ENCODE results near the gene RASSF1.

DNA sequence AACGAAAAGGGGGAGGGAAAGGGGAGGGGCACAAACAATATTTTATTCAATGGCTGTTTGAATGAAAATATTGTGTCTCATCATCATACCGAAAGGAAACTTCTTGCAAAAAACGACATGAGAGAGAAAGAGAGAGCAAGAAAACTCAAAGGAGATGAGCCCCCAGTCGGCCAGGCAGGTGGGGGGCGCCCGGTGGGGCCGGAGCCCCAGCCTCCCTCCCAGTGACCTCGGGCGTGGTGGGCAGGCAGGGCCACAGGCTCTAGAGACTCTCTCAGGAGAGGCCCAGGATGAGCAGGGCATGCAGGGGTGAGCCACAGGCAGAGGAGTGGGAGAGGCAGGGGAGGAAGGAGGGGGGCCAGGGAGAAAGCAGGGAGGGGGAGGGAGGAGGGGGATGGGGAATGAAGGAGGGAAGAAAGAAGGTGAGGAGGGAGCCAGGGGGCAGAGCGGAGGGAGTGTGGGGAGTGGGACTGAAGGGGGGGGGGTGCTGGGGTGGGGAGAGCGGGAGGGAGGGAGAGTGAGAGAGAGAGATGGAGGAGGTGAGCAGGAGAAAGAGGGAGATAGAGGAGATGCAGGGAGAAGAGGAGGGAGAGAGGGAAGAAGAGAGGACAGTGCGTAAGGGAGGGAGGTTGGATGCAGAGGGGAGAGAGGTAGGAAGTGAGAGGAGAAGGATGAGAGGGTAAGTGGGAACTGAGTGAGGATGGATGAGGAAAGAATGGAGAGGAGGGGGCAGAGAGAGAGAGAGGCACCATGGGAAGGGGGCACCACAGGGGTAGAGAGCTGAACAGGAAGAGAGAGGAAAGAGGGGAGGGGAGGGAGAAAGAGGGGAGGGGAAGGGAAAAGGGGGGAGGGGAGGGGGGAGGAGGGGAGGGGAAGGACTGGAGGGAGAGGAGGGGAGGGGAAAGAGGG is 32.8 kb upstream of the RASSF1 start:
- TF ChIP-seq, protein P1, sequence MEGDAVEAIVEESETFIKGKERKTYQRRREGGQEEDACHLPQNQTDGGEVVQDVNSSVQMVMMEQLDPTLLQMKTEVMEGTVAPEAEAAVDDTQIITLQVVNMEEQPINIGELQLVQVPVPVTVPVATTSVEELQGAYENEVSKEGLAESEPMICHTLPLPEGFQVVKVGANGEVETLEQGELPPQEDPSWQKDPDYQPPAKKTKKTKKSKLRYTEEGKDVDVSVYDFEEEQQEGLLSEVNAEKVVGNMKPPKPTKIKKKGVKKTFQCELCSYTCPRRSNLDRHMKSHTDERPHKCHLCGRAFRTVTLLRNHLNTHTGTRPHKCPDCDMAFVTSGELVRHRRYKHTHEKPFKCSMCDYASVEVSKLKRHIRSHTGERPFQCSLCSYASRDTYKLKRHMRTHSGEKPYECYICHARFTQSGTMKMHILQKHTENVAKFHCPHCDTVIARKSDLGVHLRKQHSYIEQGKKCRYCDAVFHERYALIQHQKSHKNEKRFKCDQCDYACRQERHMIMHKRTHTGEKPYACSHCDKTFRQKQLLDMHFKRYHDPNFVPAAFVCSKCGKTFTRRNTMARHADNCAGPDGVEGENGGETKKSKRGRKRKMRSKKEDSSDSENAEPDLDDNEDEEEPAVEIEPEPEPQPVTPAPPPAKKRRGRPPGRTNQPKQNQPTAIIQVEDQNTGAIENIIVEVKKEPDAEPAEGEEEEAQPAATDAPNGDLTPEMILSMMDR (IDR thresholded peaks at IDR 0.05): no peak
- no peak for TF ChIP-seq EZH2 (IDR thresholded peaks at IDR 0.05)
- no peak for TF ChIP-seq EZH2phosphoT487 (IDR thresholded peaks at IDR 0.05)
